Subcutaneous abdominal adipose tissue (tissue), 5 donors: Measurements from ENCODE around the gene CD274.

ENCODE experiments used
- H3K27ac ChIP-seq: one replicate; pipeline ENCODE4 v1.7.0; 2013; ENCODE audit warnings: low read depth, mild to moderate bottlenecking, inconsistent platforms, low read length, moderate library complexity
- H3K27me3 ChIP-seq, 5 donors: one replicate each; pipeline ENCODE4 v1.7.0; 2013; ENCODE audit warnings: low read length in 5 of 5, inconsistent platforms in 1 of 5; ENCODE audit not compliant: control insufficient read depth in 5 of 5, insufficient read depth in 4 of 5
- H3K36me3 ChIP-seq, 5 donors: one replicate each; pipeline ENCODE4 v1.7.0; 2013; ENCODE audit warnings: low read length in 5 of 5; ENCODE audit not compliant: control insufficient read depth in 5 of 5, insufficient read depth in 5 of 5
- H3K4me1 ChIP-seq, 5 donors: one replicate each; pipeline ENCODE4 v1.7.0; 2013; ENCODE audit warnings: low read length in 5 of 5, mild to moderate bottlenecking in 3 of 5, moderate library complexity in 1 of 5; ENCODE audit not compliant: control insufficient read depth in 5 of 5, insufficient read depth in 5 of 5
- H3K4me3 ChIP-seq, 5 donors: one replicate each; pipeline ENCODE4 v1.7.0; 2013; ENCODE audit warnings: low read length in 5 of 5, low read depth in 1 of 5
- H3K9ac ChIP-seq, 5 donors: one replicate each; pipeline ENCODE4 v1.7.0; 2013; ENCODE audit warnings: low read length in 5 of 5, mild to moderate bottlenecking in 4 of 5, moderate library complexity in 3 of 5
- H3K9me3 ChIP-seq, 5 donors: one replicate each; pipeline ENCODE4 v1.7.0; 2013; ENCODE audit warnings: low read length in 5 of 5; ENCODE audit not compliant: control insufficient read depth in 5 of 5
- donor health status: healthy.
- donor health status: healthy.
- donor health status: healthy.
- donor health status: healthy.
- donor health status: healthy.

Gene CD274

DNA sequence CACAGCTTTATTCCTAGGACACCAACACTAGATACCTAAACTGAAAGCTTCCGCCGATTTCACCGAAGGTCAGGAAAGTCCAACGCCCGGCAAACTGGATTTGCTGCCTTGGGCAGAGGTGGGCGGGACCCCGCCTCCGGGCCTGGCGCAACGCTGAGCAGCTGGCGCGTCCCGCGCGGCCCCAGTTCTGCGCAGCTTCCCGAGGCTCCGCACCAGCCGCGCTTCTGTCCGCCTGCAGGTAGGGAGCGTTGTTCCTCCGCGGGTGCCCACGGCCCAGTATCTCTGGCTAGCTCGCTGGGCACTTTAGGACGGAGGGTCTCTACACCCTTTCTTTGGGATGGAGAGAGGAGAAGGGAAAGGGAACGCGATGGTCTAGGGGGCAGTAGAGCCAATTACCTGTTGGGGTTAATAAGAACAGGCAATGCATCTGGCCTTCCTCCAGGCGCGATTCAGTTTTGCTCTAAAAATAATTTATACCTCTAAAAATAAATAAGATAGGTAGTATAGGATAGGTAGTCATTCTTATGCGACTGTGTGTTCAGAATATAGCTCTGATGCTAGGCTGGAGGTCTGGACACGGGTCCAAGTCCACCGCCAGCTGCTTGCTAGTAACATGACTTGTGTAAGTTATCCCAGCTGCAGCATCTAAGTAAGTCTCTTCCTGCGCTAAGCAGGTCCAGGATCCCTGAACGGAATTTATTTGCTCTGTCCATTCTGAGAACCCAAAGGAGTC, at the start of gene CD274:
TSS of gene CD274 (plus strand) at position 184 of the 733 bp plus-strand sequence. CDS start 5,572 bp downstream, outside the sequence.
- peak within 1 kb of the TSS; percentile 92 for H3K27ac ChIP-seq
- no peaks in the 10 kb centered on the region for H3K9me3 ChIP-seq
- peak within 1 kb of the TSS; percentile 73 to 99 (median 78) for H3K9ac ChIP-seq
- no peaks in the 10 kb centered on the region for H3K36me3 ChIP-seq
- no peaks in the 10 kb centered on the region for H3K27me3 ChIP-seq
- peaks cover 0 to 23% (median 17%) of the 10 kb centered on the region in 5 donors for H3K4me1 ChIP-seq
- peak within 1 kb of the TSS; percentile 70 to 87 (median 76) for H3K4me3 ChIP-seq

DNA sequence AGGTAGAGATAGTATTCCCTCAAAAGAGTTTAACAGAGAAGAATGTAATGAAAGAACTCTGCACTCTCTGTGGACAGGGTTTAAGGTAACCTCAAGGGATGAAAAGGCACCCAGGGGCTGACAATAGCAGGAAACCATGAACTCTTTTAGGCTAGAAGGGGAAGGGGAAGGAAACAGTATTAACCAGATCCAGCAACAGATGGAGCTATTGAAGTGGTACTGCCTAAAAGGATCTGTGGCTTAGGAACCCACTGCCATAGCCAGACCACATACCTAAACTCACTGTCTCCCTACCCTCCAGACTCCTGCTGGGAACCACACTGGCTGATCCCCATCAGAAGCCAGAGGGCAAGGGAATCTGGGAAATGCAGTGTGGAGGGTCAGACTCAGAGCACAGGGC, 48.1 kb upstream of the CD274 start:
- Histone ChIP-seq H3K9ac (no peak overlapping the region), H3K9me3 (peaks cover 0 to 6% (median 0%) of the 10 kb centered on the region in 5 donors), H3K27ac (no peak overlapping the region), H3K36me3 (peaks cover 0 to 2% (median 0%) of the 10 kb centered on the region in 5 donors), H3K27me3 (no peaks in the 10 kb centered on the region), H3K4me1 (no peaks in the 10 kb centered on the region), H3K4me3 (no peak overlapping the region)

DNA sequence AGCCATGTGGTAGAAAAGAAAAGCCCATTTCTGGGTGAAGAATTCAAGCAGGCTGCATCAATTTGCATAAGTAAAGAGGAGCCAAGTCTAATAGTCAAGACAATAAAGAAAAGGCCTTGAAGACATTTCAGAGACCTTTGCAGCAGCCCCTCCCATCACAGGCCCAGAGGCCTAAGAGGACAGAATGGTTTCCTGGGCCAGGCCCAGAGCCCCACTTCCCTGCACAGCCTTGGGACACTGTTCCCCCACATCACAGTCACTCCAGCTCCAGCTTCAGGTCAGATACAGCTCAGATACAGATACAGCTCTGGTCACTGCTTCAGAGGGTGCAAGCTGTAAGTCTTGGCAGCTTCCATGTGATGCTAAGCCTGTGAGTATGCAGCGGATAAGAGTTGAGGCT, 41.7 kb upstream of the CD274 start:
- no peak overlapping the region for H3K4me3 ChIP-seq
- no peak overlapping the region for H3K27ac ChIP-seq
- peaks cover 3 to 22% (median 11%) of the 10 kb centered on the region in 5 donors for H3K9me3 ChIP-seq
- no peak overlapping the region for H3K9ac ChIP-seq
- H3K4me1 ChIP-seq = no peaks in the 10 kb centered on the region
- H3K36me3 ChIP-seq = peaks cover 0 to 4% (median 3%) of the 10 kb centered on the region in 5 donors
- H3K27me3 ChIP-seq = no peaks in the 10 kb centered on the region

DNA sequence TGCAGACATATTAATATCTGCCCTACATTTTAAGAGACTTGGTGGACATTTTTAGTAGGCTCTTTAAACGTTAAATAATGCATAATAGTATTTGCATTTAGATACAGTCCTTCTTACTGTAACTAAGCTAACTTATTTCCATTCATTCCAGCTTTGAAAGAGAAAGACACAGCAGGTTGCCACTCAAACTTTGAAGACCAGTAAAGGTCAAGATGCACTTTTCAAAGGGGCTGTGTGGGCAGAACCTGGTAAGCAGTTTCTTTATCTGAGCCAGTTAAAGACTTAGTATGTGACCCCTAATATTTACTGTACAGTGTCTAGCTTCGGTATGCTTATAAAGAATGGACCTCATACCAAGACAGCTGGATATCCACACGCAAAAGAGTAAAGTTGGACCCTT, 33.4 kb upstream of the CD274 start:
- no peak overlapping the region for H3K27ac ChIP-seq
- no peak overlapping the region for H3K4me3 ChIP-seq
- H3K9ac ChIP-seq = no peak overlapping the region
- H3K27me3 ChIP-seq = no peaks in the 10 kb centered on the region
- H3K9me3 ChIP-seq = peaks cover 0 to 4% (median 0%) of the 10 kb centered on the region in 5 donors
- no peaks in the 10 kb centered on the region for H3K4me1 ChIP-seq
- peaks cover 3 to 14% (median 10%) of the 10 kb centered on the region in 5 donors for H3K36me3 ChIP-seq

DNA sequence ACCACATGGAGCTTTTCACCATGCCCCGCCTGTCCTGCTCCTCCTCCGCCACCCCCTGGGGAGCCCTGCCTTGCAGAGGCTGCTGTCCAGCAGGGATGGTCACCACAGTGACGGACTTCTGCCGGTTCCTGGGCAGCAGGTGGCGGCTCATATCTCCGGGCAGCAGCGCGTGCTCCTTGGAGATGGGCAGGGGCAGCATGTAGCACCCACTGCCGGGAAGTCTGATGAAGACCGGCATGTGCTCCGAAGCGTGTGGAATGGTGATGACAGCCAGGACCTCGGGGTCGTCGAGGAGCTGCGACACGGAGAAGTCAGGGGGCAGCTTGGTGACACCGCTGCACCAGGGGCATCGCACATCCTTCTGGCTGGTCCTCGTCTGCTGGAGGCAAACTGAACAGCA, 31.9 kb upstream of the CD274 start:
- Histone ChIP-seq H3K4me1 (no peaks in the 10 kb centered on the region), H3K9me3 (peaks cover 0 to under 1% (median 0%) of the 10 kb centered on the region in 5 donors), H3K36me3 (peaks cover 0 to 12% (median 10%) of the 10 kb centered on the region in 5 donors), H3K9ac (no peak overlapping the region), H3K4me3 (no peak overlapping the region), H3K27ac (no peak overlapping the region), H3K27me3 (no peaks in the 10 kb centered on the region)

DNA sequence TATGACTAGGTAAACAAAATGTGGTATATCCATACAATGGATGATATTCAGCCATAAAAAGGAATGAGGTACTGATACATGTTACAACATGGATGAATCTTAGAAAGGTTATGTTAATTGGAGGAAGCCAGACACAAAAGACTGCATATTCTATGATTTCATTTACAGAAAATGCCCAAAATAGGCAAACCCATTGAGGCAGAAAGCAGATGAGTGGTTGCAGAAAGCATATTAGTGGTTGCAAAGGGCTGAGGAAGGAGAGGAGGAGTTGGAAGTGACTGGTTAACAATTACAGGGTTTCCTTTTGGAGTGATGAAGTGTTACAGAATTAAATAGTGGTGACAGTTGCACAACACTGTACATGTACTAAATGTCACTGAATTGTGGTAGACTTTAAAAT, 30.4 kb upstream of the CD274 start:
- H3K27ac ChIP-seq = no peak overlapping the region

DNA sequence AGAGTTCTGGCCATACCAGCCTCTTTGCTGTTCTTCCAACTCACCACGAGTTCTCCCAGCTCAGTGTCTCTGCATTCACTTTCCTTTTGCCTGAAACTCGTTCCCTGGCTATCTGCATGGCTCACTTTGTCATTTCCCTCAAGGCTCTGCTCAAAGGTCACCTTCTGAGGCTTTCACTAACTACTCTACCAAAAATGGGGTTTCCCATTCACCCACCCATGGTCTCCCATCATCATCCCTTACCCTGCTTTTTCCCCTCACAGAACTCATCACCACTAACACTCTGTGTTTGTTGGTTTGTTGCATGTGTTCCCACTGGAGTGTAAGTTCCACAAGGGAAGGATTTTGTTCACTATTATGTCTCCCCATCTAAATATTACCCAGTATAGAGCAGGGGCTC, 29.2 kb upstream of the CD274 start:
- no peak overlapping the region for H3K27ac ChIP-seq
- H3K36me3 ChIP-seq = peaks cover 0 to 12% (median 10%) of the 10 kb centered on the region in 5 donors
- no peak overlapping the region for H3K4me3 ChIP-seq
- H3K27me3 ChIP-seq = no peaks in the 10 kb centered on the region
- no peaks in the 10 kb centered on the region for H3K9me3 ChIP-seq
- H3K9ac ChIP-seq = no peak overlapping the region
- no peaks in the 10 kb centered on the region for H3K4me1 ChIP-seq

More for the DNA sequence above, 30.4 kb upstream of the CD274 start:
- Histone ChIP-seq H3K27me3 (no peaks in the 10 kb centered on the region), H3K4me3 (no peak overlapping the region), H3K4me1 (no peaks in the 10 kb centered on the region), H3K9me3 (no peaks in the 10 kb centered on the region), H3K36me3 (peaks cover 0 to 12% (median 10%) of the 10 kb centered on the region in 5 donors), H3K9ac (no peak overlapping the region)

DNA sequence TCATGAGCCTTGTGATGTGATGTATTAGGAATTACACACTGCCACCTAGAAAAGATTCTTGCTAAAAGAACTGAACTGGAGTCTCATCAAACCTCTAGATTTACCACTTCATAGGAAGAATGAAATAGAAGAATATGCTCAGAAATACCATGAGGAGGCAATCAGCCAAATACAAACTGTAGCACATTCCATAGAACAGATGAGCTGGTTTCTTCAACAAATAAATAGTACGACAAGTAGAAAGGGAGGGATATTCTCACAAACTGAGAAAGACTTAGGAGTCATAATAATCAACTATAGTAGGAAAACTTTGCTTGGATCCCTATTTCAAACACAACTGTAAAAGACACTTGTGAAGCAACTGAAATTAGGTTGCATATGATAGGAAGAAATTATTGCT, 28.1 kb upstream of the CD274 start:
- H3K27me3 ChIP-seq = no peaks in the 10 kb centered on the region
- H3K4me1 ChIP-seq = no peaks in the 10 kb centered on the region
- H3K4me3 ChIP-seq = no peak overlapping the region
- no peak overlapping the region for H3K27ac ChIP-seq
- no peaks in the 10 kb centered on the region for H3K9me3 ChIP-seq
- peaks cover 0 to 15% (median 10%) of the 10 kb centered on the region in 5 donors for H3K36me3 ChIP-seq
- H3K9ac ChIP-seq = no peak overlapping the region

DNA sequence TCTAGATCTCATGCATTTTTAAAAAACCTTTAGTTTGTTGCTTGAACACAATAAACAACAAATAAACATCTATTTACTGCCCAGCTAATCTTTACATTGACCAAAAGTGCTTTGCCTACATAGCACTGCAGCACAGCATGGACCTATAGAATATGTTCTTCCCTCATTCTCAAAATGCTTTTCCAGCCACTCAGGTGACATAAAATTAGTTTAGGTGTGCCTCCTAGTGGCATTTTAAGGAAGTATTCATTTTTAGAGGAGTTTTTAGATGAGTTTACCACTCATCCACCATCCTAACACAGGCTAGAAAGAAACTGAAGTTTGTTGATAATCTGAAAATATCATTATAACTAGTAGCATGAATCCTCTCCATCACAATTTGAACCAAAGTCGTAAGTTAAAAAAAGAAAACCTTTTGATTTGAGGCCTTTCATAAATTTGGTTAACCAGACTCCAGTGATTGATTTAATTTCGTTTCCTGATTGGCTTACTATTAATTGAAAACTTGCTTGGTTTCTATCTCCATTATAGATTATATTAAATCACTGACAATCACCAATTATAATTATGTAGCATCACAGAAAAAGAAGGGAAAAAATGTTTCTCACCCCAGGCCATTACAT, 25.2 kb upstream of the CD274 start:
- H3K4me3 ChIP-seq = no peak overlapping the region
- H3K9me3 ChIP-seq = no peaks in the 10 kb centered on the region
- H3K4me1 ChIP-seq = no peaks in the 10 kb centered on the region
- H3K27me3 ChIP-seq = no peaks in the 10 kb centered on the region
- H3K36me3 ChIP-seq = peaks cover 2 to 18% (median 7%) of the 10 kb centered on the region in 5 donors
- no peak overlapping the region for H3K9ac ChIP-seq
- no peak overlapping the region for H3K27ac ChIP-seq

DNA sequence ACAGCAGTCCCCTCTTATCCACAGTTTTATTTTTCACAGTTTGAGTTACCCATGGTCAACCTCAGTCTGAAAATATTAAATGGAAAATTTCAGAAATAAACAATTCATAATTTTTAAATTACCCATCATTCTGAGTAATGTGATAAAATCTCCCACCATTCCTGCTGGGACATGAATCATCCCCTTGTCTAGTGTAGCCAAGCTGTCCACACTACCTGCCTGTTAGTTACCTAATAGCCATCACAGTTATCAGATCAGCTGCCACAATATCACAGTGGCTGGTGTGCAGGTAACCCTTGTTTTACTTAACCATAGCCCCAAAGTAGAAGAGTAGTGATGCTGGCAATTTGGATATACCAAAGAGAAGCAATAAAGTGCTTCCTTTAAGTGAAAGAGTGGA, 23.3 kb upstream of the CD274 start:
- Histone ChIP-seq H3K27ac (no peak overlapping the region), H3K4me3 (no peak overlapping the region), H3K9me3 (no peaks in the 10 kb centered on the region), H3K9ac (no peak overlapping the region), H3K27me3 (no peaks in the 10 kb centered on the region), H3K36me3 (peaks cover 5 to 20% (median 11%) of the 10 kb centered on the region in 5 donors), H3K4me1 (no peaks in the 10 kb centered on the region)
